HUES64 (cell line): ENCODE results near the gene AKAP13.
A peak's percentile ranks its signal among the peaks of the same experiment; 100 is the strongest.

Experiments used
- H3K27ac ChIP-seq: 2 replicates; pipeline ENCODE4 v1.7.0; 2013; ENCODE audit warnings: low read depth, low read length, inconsistent platforms
- H3K27me3 ChIP-seq: 2 replicates; pipeline ENCODE4 v1.6.1; 2013; ENCODE audit warnings: mild to moderate bottlenecking, low read length; ENCODE audit not compliant: insufficient read depth
- H3K36me3 ChIP-seq: 2 replicates; pipeline ENCODE4 v1.6.1; 2013; ENCODE audit warnings: mild to moderate bottlenecking, low read length; ENCODE audit not compliant: insufficient read depth
- H3K4me1 ChIP-seq: 2 replicates; pipeline ENCODE4 v1.6.1; 2013; ENCODE audit warnings: mild to moderate bottlenecking, low read length, moderate library complexity; ENCODE audit not compliant: insufficient read depth
- H3K4me3 ChIP-seq: 2 replicates; pipeline ENCODE4 v1.5.1; 2013; ENCODE audit warnings: mild to moderate bottlenecking, low read length, moderate library complexity
- H3K9ac ChIP-seq: 2 replicates; pipeline ENCODE4 v1.6.1; 2013; ENCODE audit warnings: mild to moderate bottlenecking, low read depth, low read length
- H3K9me3 ChIP-seq: 2 replicates; pipeline ENCODE4 v1.6.1; 2013; ENCODE audit warnings: low read depth, low read length; ENCODE audit not compliant: insufficient read depth
- WGBS: fragments of 150-250, 120-280 bp; methylation state at CpG from one replicate; pipeline ENCODE4 v1.1.7; 2013; ENCODE audit warnings: missing lambda C conversion rate; 5-methylcytosine and 5-hydroxymethylcytosine counted together

Gene AKAP13

GRCh38 chr15:85785887-85786780 is 405.7 kb downstream of the AKAP13 start:
- no peak overlapping the region for H3K27ac ChIP-seq
- H3K4me3 ChIP-seq = no peak overlapping the region
- H3K36me3 ChIP-seq = peaks cover 2% of the 10 kb centered on the region; the same call in 1 of the 2 replicates
- H3K9ac ChIP-seq = no peak overlapping the region
- no peaks in the 10 kb centered on the region for H3K9me3 ChIP-seq
- WGBS = 67% methylated on average over 10 of the region's 10 CpGs
- no peaks in the 10 kb centered on the region for H3K27me3 ChIP-seq
- peaks cover 26% of the 10 kb centered on the region for H3K4me1 ChIP-seq

DNA sequence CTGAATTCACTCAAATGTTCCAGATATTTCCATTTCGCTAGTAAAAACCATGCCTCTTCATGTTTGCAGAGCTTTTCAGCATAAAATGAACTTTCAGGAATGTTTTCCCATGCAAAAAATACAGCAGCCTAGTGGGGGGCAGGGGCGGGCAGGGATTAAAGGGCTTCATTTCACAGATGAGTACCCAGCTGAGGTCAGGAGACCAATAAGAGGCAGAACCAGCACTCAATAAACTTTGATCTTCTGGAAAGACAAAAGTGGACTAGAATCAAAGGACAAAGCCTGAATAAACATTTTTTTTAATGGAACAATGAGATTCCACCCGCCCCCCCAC is 406.3 kb downstream of the AKAP13 start:
- H3K27me3 ChIP-seq = no peaks in the 10 kb centered on the region
- H3K9me3 ChIP-seq = no peaks in the 10 kb centered on the region
- H3K36me3 ChIP-seq = peaks cover 2% of the 10 kb centered on the region; the same call in 1 of the 2 replicates
- H3K9ac ChIP-seq = no peak overlapping the region
- H3K4me1 ChIP-seq = peaks cover 26% of the 10 kb centered on the region
- 94% methylated on average over 2 of the region's 3 CpGs for WGBS
- H3K27ac ChIP-seq = no peak overlapping the region
- no peak overlapping the region for H3K4me3 ChIP-seq

DNA sequence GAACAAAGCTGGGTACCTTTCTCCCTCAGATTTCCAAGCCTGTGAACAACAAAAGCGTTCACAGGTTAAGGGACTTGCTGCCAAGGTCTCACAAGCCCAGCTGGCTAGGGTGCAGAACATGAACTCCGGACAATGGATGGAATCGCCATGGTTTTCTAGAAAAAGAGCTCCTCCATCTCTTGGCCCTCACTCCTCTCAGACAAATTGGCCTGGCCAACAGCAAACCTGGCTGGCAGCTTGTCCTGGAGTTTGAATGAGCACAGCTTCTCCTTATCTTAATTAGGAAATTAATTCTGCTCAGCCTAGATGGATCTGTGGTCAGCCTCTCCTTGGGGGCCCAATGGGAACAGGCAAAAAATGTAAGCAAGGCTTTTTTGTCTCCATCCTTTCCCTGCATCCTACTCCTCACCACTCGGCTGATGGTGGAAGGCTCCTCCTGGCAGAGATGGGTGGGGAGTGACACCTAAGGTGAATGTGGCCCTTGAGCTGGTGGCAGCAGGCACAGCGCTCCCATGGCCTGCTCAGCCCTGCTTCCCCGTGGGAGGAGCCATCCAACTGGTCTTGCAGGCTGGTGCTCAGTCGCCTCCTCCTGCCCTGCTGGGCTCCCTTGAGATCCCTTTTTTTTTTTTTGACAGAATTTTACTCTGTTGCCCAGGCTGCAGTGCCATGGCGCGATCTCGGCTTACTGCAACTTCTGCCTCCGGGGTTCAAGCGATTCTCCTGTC is 408.5 kb downstream of the AKAP13 start:
- H3K9me3 ChIP-seq = no peaks in the 10 kb centered on the region
- 84% methylated on average over 12 of the region's 12 CpGs for WGBS
- H3K9ac ChIP-seq = no peak overlapping the region

GRCh38 chr15:85789496-85789875 is 409.1 kb downstream of the AKAP13 start:
- no peaks in the 10 kb centered on the region for H3K27me3 ChIP-seq
- no peak overlapping the region for H3K4me3 ChIP-seq
- no peak overlapping the region for H3K9ac ChIP-seq
- no peaks in the 10 kb centered on the region for H3K9me3 ChIP-seq
- peaks cover 34% of the 10 kb centered on the region for H3K4me1 ChIP-seq
- no peak overlapping the region for H3K27ac ChIP-seq
- 91% methylated on average over 7 of the region's 7 CpGs for WGBS
- H3K36me3 ChIP-seq = peaks cover 2% of the 10 kb centered on the region; the same call in 1 of the 2 replicates

More for the DNA sequence above, 408.5 kb downstream of the AKAP13 start:
- no peaks in the 10 kb centered on the region for H3K27me3 ChIP-seq
- H3K4me3 ChIP-seq = no peak overlapping the region
- peaks cover 34% of the 10 kb centered on the region for H3K4me1 ChIP-seq
- no peak overlapping the region for H3K27ac ChIP-seq
- peaks cover 2% of the 10 kb centered on the region; the same call in 1 of the 2 replicates for H3K36me3 ChIP-seq

DNA sequence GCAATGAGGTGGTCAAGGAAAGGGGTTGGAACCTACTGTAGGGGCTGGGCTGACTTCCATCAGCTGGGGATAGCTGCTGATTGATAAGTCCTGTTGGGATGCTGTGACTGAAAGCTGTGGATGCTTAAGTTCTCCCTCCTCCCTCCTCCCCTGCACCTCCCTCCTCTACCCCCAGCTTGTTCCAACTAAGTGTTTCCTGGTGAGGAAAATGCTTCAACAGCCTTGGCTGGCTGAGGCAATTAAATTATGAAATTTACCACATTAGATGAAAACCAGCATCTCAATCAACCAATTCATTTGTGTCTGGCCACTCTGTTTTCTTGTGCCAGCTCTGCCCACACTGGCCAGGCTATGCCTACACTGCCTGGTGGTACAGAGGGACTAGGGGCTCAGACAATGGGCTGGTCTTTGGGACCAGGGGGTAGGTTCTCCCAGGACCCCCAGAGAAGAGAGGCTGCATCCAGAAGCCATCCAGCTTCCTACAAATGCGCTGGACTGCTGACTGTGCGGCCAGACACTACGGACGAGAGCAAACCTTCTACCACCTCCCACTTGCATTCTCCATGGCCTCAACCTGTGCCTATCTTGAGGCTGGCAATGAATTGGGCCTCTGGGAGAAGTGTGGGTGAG is 411.8 kb downstream of the AKAP13 start:
- Histone ChIP-seq H3K4me1 (peaks cover 22% of the 10 kb centered on the region), H3K36me3 (peaks cover 2% of the 10 kb centered on the region; the same call in 1 of the 2 replicates), H3K9ac (no peak overlapping the region), H3K9me3 (no peaks in the 10 kb centered on the region), H3K4me3 (no peak overlapping the region), H3K27me3 (peaks cover 5% of the 10 kb centered on the region; the same call in 1 of the 2 replicates), H3K27ac (no peak overlapping the region)
- 97% methylated on average over 4 of the region's 4 CpGs for WGBS

DNA sequence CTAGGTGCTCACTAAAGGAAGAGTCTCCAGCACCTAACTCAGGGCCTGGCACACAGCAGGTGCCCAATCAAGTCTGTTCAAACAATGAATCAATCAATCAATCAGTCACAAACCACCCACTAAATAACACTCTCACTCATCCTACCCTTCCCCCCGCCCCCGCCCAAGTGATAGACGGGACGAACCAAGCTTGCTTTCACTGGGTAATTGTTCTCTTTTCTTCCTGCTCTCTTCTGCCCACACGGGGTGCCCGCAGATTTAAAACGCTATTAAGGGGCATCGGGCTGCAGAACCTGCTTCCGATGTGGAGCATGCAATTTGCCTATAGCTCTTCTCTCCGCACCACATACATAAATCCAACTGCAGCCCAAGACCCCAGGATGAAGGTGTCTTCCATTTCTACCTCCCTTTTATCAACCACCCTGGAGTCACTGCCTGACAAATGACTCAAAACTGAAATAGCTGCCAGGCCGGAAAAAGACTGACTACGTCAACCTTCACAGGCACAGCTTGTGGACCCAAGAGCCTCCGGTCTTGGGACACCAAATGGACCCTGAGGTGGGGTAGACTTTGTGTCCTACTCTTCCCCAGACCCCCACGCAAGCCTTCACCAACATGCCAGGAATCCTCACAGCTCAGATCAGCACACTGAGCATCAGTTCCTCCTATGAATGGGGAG is 412.6 kb downstream of the AKAP13 start:
- Histone ChIP-seq H3K4me1 (peaks cover 22% of the 10 kb centered on the region), H3K4me3 (peak overlapping the region; percentile 84), H3K27me3 (peaks cover 5% of the 10 kb centered on the region; the same call in 1 of the 2 replicates), H3K36me3 (no peaks in the 10 kb centered on the region), H3K9me3 (no peaks in the 10 kb centered on the region), H3K27ac (no peak overlapping the region), H3K9ac (no peak overlapping the region)
- 61% methylated on average over 14 of the region's 14 CpGs for WGBS

- Histone ChIP-seq H3K4me1 (peaks cover 19% of the 10 kb centered on the region), H3K9ac (peak overlapping the region; percentile 82), H3K27ac (peak overlapping the region; percentile 96), H3K9me3 (no peaks in the 10 kb centered on the region), H3K36me3 (no peaks in the 10 kb centered on the region), H3K27me3 (peaks cover 5% of the 10 kb centered on the region; the same call in 1 of the 2 replicates), H3K4me3 (peak overlapping the region; percentile 84)
- WGBS = under 1% methylated on average over 56 of the region's 56 CpGs
Observed at GRCh38 chr15:85793641-85794597, 413.5 kb downstream of the AKAP13 start.

DNA sequence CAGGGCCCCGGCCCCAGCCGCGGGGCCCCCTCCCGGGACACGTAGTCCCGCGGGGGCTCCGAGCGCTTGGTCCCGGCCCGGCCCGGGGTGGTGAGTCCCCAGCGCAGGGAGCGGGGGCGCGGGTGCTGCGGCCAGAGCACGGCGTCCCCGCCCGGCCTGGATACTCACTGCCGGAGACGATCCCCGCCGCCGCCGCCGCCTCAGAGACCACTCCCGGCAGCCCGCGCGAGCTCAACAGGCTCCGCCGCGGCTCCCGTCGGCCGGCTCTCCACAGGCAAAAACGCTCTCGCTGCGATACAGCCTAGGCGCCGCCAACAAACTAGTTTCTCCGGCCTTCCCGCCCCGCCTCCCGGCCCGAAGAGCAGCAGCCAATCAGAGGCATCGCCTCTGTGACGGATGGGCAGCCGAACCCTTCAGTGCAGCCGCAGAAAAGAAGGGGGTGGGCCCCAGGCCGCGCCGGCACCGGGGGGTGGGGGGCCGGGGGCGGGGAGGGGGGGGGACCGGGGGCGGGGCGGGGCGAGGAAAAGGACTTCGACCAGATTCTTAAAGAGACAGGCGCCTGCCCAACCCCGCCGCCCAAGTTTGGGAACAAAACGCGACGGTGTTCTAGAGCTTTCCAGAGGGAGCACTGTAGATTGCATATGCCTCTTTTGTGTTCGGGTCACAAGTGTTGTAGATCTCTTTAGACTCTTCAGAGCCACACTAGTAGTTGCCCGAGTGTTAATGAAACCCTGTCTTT is 414.4 kb downstream of the AKAP13 start, which contains the start of gene KLHL25:
Gene KLHL25 (minus strand): TSS at position 328 of the 739 bp plus-strand sequence. CDS start 25,115 bp downstream, outside the sequence.
- H3K9ac ChIP-seq = peak within 1 kb of the TSS; percentile 82
- H3K4me1 ChIP-seq = peaks cover 13% of the 10 kb centered on the region
- H3K4me3 ChIP-seq = peak within 1 kb of the TSS; percentile 84
- peak within 1 kb of the TSS; percentile 96 for H3K27ac ChIP-seq
- no peaks in the 10 kb centered on the region for H3K36me3 ChIP-seq
- H3K9me3 ChIP-seq = no peaks in the 10 kb centered on the region
- under 1% methylated on average over 58 of the region's 71 CpGs for WGBS
- peaks cover 5% of the 10 kb centered on the region; the same call in 1 of the 2 replicates for H3K27me3 ChIP-seq
